GM19463 (cell line): Measurements from ENCODE around the gene ACSL4.

Source experiments
- ATAC-seq: cut with Tn5 transposase; IDR thresholded peaks from one replicate; pipeline ENCODE4 v1.9.1; 2021; ENCODE audit warnings: mild to moderate bottlenecking, moderate library complexity; ENCODE audit not compliant: unreplicated experiment

ACSL4 gene

DNA sequence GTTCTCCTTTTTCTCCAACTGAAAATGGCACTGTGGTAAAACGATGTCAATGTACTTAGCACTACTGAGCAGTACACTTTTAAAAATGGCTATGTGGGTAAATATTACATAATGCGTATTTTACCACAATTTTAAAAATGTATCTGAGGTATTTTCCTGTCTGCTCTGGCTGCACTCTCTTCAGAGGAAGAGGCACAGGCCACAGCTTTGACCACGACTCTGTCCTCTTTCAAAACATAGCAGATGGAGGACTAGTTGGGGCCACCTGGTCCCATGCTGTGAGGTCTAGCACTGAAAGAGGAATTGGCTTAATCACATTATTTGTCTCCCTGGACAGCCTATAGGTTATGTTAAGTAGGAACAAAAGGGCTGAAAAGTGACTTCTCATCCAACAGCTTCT, 113.3 kb downstream of the ACSL4 start:
- no peak for ATAC-seq

DNA sequence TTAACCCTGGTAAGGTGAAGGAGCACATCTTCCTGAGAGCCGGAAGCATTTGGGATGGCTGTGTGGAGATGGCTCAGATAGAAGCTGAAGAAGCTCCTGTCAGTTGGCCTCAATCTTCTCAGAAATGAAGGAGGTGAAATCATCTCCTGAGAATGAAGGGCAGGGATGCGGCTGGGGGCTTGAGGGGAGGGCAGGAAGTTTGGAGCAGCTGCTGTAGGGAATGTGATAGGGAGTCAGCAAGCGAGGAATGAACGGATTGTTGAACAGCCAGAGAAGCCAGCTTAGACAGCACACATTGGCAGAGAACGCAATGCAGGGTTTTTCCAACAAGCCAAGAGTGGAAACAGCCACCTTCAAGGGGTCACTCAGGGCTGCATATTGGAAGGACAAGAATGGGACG, 118.1 kb downstream of the ACSL4 start:
- ATAC-seq, result no peak

DNA sequence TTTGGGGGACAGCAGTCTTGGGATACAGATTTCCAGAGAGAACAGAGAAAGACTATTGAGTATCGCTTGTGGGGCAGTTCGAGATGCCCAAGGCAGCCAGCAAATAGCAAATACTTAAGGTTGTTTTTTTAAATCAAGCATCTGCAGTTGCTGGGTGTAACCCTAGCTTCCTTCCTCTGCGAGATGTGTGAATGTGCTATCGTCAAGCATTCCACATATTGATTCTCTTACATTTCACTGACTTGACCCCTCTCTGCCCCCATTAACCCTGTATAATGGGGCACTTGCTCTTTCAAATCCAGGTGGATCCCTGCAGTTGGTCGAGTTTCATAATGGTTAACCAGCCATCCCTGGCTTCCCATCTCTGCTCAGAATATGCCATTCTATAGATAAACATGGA, 131.6 kb downstream of the ACSL4 start:
- ATAC-seq, result no peak

DNA sequence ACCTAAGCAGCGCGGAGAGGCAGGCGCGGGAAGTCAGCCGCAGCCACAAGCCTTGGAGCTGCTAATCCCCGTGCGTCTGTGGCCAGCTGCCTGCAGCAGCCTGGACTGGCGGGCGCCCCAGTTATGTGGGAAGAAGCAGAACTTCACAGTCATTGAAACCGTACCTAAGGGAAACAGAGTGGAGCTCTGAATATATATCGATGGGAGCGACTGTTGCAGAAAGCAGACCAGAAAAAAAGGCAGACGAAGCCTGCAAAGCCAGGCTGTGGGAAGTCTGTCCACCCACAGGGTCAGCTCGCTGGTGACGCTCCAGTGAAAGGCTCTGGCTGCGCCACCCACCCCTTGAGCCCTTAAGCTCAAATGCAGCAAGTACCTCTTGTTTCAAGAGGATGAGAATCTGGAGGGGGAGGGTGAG, 132.8 kb downstream of the ACSL4 start:
- ATAC-seq, result no peak

DNA sequence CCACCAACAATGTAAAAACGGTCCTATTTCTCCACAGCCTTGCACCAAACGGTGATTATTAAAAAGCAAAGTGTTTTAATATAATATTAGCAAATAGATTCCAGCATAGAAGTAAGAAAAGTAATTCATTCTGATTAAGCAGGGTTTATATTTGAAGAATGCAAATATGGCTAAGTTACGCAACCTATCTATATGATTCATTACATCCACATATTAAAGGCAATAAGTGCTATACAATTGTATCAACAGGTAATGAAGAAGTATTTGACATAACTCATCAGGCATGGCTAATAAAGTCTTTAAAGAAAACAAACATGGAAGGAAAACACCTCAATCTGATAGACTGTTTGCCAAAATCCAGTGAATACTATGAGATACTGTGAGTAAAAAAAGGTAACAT, 137.0 kb downstream of the ACSL4 start:
- ATAC-seq, result no peak
